GM12891 (cell line): ENCODE results near the gene GYS1.

ENCODE experiments used
- POLR2A ChIP-seq: IDR thresholded peaks from 2 replicates; pipeline ENCODE4 v1.6.1; 2011; ENCODE audit warnings: low read depth, low read length, control low read depth
- TAF1 ChIP-seq: IDR thresholded peaks from 2 replicates; pipeline ENCODE4 v1.6.1; 2011; ENCODE audit warnings: low read depth, low read length, control low read depth

DNA sequence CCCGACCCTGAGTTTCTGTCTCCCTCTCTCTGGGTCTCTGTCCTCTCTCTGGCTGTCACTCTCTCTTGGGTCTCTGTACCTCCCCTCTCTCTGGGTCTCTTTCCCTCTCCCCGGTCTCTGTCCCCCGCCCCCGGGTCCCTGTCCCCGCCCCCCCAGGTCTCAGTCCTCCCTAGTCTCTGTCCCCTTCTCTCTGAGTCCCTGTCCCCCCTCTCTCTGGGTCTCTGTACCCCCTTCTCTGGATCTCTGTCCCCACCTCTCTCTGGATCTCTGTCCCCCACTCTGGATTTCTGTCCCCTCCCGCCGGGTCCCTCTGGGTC is 30.3 kb downstream of the GYS1 start:
- TF ChIP-seq POLR2A (no peak), TAF1 (no peak)
